ENCODE measurements around the gene PRKG1. TPM values are rescaled to one million over a fixed set of nuclear protein-coding genes. Genes with fewer than 3 reads are reported as not detected.

PRKG1 gene
- total RNA-seq, 2 donors from 2014 or later: 17.2 TPM

- no peak for ATAC-seq
- intact Hi-C loops (cut with DNase I, micrococcal nuclease): no loop called here
- DNase-seq: no peak
Observed at GRCh38 chr10:51766423-51767102, 692.3 kb downstream of the PRKG1 start.

- no peak for ATAC-seq
- no peak for DNase-seq
- intact Hi-C loops (cut with DNase I, micrococcal nuclease): no loop called here
Observed at GRCh38 chr10:51767103-51767763, 692.9 kb downstream of the PRKG1 start.

- ATAC-seq: no peak
- intact Hi-C loops (cut with DNase I, micrococcal nuclease): no loop called here
- DNase-seq: no peak
Observed at GRCh38 chr10:51768886-51769465, 694.7 kb downstream of the PRKG1 start.

GRCh38 chr10:51770709-51771108 lies 696.4 kb downstream of the PRKG1 start:
- intact Hi-C loops (cut with DNase I, micrococcal nuclease): no loop called here
- peak; percentile 37 for ATAC-seq
- no peak for DNase-seq

- no peak for ATAC-seq
- intact Hi-C loops (cut with DNase I, micrococcal nuclease): no loop called here
- DNase-seq: no peak
Observed at GRCh38 chr10:51772387-51772786, 698.1 kb downstream of the PRKG1 start.

- intact Hi-C loops (cut with DNase I, micrococcal nuclease): no loop called here
- no peak for ATAC-seq
- no peak for DNase-seq
Observed at GRCh38 chr10:51773681-51774080, 699.4 kb downstream of the PRKG1 start.

- intact Hi-C loops (cut with DNase I, micrococcal nuclease): no loop called here
- ATAC-seq (no peak), DNase-seq (no peak)
Observed at GRCh38 chr10:51783941-51784340, 709.7 kb downstream of the PRKG1 start.

GRCh38 chr10:51786016-51786683 lies 711.9 kb downstream of the PRKG1 start:
- no peak for DNase-seq
- intact Hi-C loops (cut with DNase I, micrococcal nuclease): no loop called here
- no peak for ATAC-seq

GRCh38 chr10:51786684-51787035 lies 712.4 kb downstream of the PRKG1 start:
- intact Hi-C loops (cut with DNase I, micrococcal nuclease): no loop called here
- ATAC-seq (no peak), DNase-seq (no peak)

- intact Hi-C loops (cut with DNase I, micrococcal nuclease): no loop called here
- ATAC-seq (no peak), DNase-seq (no peak)
Observed at GRCh38 chr10:51788273-51788672, 714.0 kb downstream of the PRKG1 start.

GRCh38 chr10:51789118-51789517 lies 714.8 kb downstream of the PRKG1 start:
- intact Hi-C loops (cut with DNase I, micrococcal nuclease): no loop called here
- DNase-seq (no peak), ATAC-seq (no peak)

- ATAC-seq: no peak
- intact Hi-C loops (cut with DNase I, micrococcal nuclease): no loop called here
- no peak for DNase-seq
Observed at GRCh38 chr10:51789903-51790302, 715.6 kb downstream of the PRKG1 start.

GRCh38 chr10:51792678-51793077 lies 718.4 kb downstream of the PRKG1 start:
- no peak for DNase-seq
- ATAC-seq: no peak
- intact Hi-C loops (cut with DNase I, micrococcal nuclease): no loop called here

- no peak for ATAC-seq
- no peak for DNase-seq
- intact Hi-C loops (cut with DNase I, micrococcal nuclease): no loop called here
Observed at GRCh38 chr10:51800121-51800520, 725.8 kb downstream of the PRKG1 start.

GRCh38 chr10:51800725-51801424 lies 726.6 kb downstream of the PRKG1 start:
- no peak for ATAC-seq
- no peak for DNase-seq
- intact Hi-C loops (cut with DNase I, micrococcal nuclease): no loop called here

- intact Hi-C loops (cut with DNase I, micrococcal nuclease): no loop called here
- no peak for ATAC-seq
- no peak for DNase-seq
Observed at GRCh38 chr10:51802030-51802429, 727.7 kb downstream of the PRKG1 start.

- intact Hi-C loops (cut with DNase I, micrococcal nuclease): no loop called here
Observed at GRCh38 chr10:51804866-51805265, 730.6 kb downstream of the PRKG1 start.

GRCh38 chr10:51806079-51806835 lies 732.0 kb downstream of the PRKG1 start:
- intact Hi-C loops (cut with DNase I, micrococcal nuclease): no loop called here
- ATAC-seq (no peak), DNase-seq (no peak)

More at GRCh38 chr10:51804866-51805265, 730.6 kb downstream of the PRKG1 start:
- ATAC-seq: no peak
- no peak for DNase-seq

- intact Hi-C loops (cut with DNase I, micrococcal nuclease): no loop called here
- ATAC-seq: peak; percentile 58
- peak in 1 of 2 donors; percentile 3 for DNase-seq
Observed at GRCh38 chr10:51808187-51808586, 733.9 kb downstream of the PRKG1 start.

All from left colon (tissue), 2 donors.